Stomach (tissue), 4 donors: ENCODE measurements around the gene BSG.

ENCODE experiments used
- EP300 ChIP-seq: sonication (generic); formaldehyde crosslinking; IDR thresholded peaks from one replicate; pipeline ENCODE4 v1.6.1; 2017; ENCODE audit warnings: antibody characterized with exemption
- POLR2AphosphoS5 ChIP-seq, 3 donors: sonication (generic); formaldehyde crosslinking; IDR thresholded peaks; one replicate each; pipeline ENCODE4 v1.6.1; 2016; ENCODE audit warnings: antibody characterized with exemption in 3 of 3
- TF ChIP-seq, protein P1 (sequence below), 7 experiments: fragments of 450-650 bp in 4 of 7; fragments of 200-600 bp in 3 of 7; sonication (generic) in 3 of 7; IDR thresholded peaks; one replicate each; pipeline ENCODE4 v1.5.1; 2016 to 2019; ENCODE audit warnings: antibody characterized with exemption in 7 of 7, control low read depth in 2 of 7, mild to moderate bottlenecking in 1 of 7

DNA sequence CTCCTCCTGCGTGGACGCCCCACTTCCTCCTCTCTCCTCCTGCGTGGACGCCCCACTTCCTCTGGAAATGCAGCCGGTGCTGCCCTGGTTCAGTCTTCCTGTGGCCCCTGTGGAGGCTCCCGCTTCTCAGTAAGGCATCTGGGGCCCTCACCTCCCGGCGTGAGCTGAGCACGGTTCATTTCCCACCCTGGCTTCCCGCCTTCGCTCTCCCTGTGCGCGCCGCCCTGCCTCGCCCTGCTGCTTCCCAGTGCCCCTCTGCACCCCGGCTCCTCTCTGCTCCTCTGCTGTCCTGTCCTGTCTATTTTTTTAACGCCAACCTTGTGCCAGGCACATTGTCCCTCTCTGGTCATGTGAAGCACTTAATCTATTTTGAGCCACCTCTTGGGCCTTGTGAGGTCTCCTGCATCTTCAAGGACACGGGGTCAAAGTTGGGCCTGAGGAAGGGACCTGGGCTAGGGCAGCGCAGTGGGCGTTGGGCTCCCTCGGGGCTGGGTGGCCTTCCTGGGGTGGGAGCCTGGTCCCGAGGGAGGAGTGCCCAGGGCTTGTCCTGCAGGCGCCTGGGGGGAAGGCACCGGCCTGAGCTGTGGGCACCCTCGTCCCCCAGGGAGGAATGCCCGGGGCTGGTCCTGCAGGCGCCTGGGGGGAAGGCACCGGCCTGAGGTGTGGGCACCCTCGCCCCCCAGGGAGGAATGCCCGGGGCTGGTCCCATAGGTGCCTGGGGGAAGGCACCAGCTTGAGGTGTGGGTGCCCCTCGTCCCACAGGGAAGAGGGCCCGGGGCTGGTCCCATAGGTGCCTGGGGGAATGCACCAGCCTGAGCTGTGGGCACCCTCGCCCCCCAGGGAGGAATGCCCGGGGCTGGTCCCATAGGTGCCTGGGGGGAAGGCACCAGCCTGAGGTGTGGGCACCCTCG lies 30.2 kb downstream of the BSG start:
- TF ChIP-seq POLR2AphosphoS5 (IDR thresholded peaks at IDR 0.05) (no peak), EP300 (no peak)
- TF ChIP-seq, protein P1, sequence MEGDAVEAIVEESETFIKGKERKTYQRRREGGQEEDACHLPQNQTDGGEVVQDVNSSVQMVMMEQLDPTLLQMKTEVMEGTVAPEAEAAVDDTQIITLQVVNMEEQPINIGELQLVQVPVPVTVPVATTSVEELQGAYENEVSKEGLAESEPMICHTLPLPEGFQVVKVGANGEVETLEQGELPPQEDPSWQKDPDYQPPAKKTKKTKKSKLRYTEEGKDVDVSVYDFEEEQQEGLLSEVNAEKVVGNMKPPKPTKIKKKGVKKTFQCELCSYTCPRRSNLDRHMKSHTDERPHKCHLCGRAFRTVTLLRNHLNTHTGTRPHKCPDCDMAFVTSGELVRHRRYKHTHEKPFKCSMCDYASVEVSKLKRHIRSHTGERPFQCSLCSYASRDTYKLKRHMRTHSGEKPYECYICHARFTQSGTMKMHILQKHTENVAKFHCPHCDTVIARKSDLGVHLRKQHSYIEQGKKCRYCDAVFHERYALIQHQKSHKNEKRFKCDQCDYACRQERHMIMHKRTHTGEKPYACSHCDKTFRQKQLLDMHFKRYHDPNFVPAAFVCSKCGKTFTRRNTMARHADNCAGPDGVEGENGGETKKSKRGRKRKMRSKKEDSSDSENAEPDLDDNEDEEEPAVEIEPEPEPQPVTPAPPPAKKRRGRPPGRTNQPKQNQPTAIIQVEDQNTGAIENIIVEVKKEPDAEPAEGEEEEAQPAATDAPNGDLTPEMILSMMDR (IDR thresholded peaks at IDR 0.05): no peak
